ENCODE measurements around the gene THBS1. TPM values are rescaled to one million over a fixed set of nuclear protein-coding genes. Genes with fewer than 3 reads are reported as not detected.

Gene THBS1
- total RNA-seq, 1 donor from 2014 or later: 17.3 TPM

GRCh38 chr15:39639037-39639436 lies 58.2 kb downstream of the THBS1 start:
- no peaks in the 10 kb centered on the region for H3K27me3 Mint-ChIP-seq (ENCODE audit: low read depth)
- H3K4me1 Mint-ChIP-seq: peaks cover 26% of the 10 kb centered on the region
- H3K27ac Mint-ChIP-seq (ENCODE audit: unreplicated experiment): no peak overlapping the region
- H3K36me3 Mint-ChIP-seq (ENCODE audit: low read depth): no peaks in the 10 kb centered on the region
- no peak for DNase-seq (ENCODE audit: low read depth, low spot score)
- no peak for TF ChIP-seq CTCF (conservative IDR thresholded peaks at IDR 0.05)
- no peak overlapping the region for H3K4me3 Mint-ChIP-seq
- H3K9me3 Mint-ChIP-seq: no peaks in the 10 kb centered on the region

GRCh38 chr15:39640665-39641064 lies 59.8 kb downstream of the THBS1 start:
- Mint-ChIP-seq H3K36me3 (ENCODE audit: low read depth) (no peaks in the 10 kb centered on the region), H3K27ac (ENCODE audit: unreplicated experiment) (no peak overlapping the region), H3K4me3 (no peak overlapping the region), H3K4me1 (peaks cover 31% of the 10 kb centered on the region), H3K9me3 (no peaks in the 10 kb centered on the region), H3K27me3 (ENCODE audit: low read depth) (no peaks in the 10 kb centered on the region)
- no peak for TF ChIP-seq CTCF (conservative IDR thresholded peaks at IDR 0.05)
- no peak for DNase-seq (ENCODE audit: low read depth, low spot score)

GRCh38 chr15:39641191-39641889 lies 60.5 kb downstream of the THBS1 start:
- no peaks in the 10 kb centered on the region for H3K36me3 Mint-ChIP-seq (ENCODE audit: low read depth)
- no peak overlapping the region for H3K4me3 Mint-ChIP-seq

GRCh38 chr15:39642011-39642640 lies 61.2 kb downstream of the THBS1 start:
- Mint-ChIP-seq H3K4me3 (no peak overlapping the region), H3K36me3 (ENCODE audit: low read depth) (no peaks in the 10 kb centered on the region), H3K4me1 (peaks cover 31% of the 10 kb centered on the region), H3K27ac (ENCODE audit: unreplicated experiment) (no peak overlapping the region), H3K9me3 (no peaks in the 10 kb centered on the region), H3K27me3 (ENCODE audit: low read depth) (no peaks in the 10 kb centered on the region)
- TF ChIP-seq CTCF (conservative IDR thresholded peaks at IDR 0.05): no peak
- no peak for DNase-seq (ENCODE audit: low read depth, low spot score)

More at GRCh38 chr15:39641191-39641889, 60.5 kb downstream of the THBS1 start:
- Mint-ChIP-seq H3K4me1 (peaks cover 31% of the 10 kb centered on the region), H3K27me3 (ENCODE audit: low read depth) (no peaks in the 10 kb centered on the region), H3K27ac (ENCODE audit: unreplicated experiment) (no peak overlapping the region), H3K9me3 (no peaks in the 10 kb centered on the region)
- DNase-seq (ENCODE audit: low read depth, low spot score): no peak
- no peak for TF ChIP-seq CTCF (conservative IDR thresholded peaks at IDR 0.05)

- H3K27ac Mint-ChIP-seq (ENCODE audit: unreplicated experiment): no peak overlapping the region
- no peaks in the 10 kb centered on the region for H3K9me3 Mint-ChIP-seq
- no peak overlapping the region for H3K4me3 Mint-ChIP-seq
- DNase-seq (ENCODE audit: low read depth, low spot score): no peak
- no peak for TF ChIP-seq CTCF (conservative IDR thresholded peaks at IDR 0.05)
- H3K27me3 Mint-ChIP-seq (ENCODE audit: low read depth): no peaks in the 10 kb centered on the region
- no peaks in the 10 kb centered on the region for H3K36me3 Mint-ChIP-seq (ENCODE audit: low read depth)
- peaks cover 31% of the 10 kb centered on the region for H3K4me1 Mint-ChIP-seq
Measured at GRCh38 chr15:39643727-39644126, 62.8 kb downstream of the THBS1 start.
